HL-60 (cell line): Measurements from ENCODE around the gene POU2AF1.

Experiments
- GABPA ChIP-seq: IDR thresholded peaks from 2 replicates; pipeline ENCODE4 v1.6.1; 2012; ENCODE audit warnings: low read depth
- POLR2AphosphoS5 ChIP-seq: IDR thresholded peaks from 2 replicates; pipeline ENCODE4 v1.6.1; 2012; ENCODE audit warnings: low read depth
- TF ChIP-seq, protein P1 (sequence below): IDR thresholded peaks from one replicate; pipeline ENCODE4 v1.5.1; 2011; ENCODE audit warnings: low read length, control low read depth, inconsistent platforms; ENCODE audit not compliant: insufficient read depth
- TF ChIP-seq, protein P2 (sequence below): IDR thresholded peaks from 2 replicates; pipeline ENCODE4 v1.6.1; 2012; ENCODE audit warnings: low read depth; ENCODE audit not compliant: insufficient replicate concordance

DNA sequence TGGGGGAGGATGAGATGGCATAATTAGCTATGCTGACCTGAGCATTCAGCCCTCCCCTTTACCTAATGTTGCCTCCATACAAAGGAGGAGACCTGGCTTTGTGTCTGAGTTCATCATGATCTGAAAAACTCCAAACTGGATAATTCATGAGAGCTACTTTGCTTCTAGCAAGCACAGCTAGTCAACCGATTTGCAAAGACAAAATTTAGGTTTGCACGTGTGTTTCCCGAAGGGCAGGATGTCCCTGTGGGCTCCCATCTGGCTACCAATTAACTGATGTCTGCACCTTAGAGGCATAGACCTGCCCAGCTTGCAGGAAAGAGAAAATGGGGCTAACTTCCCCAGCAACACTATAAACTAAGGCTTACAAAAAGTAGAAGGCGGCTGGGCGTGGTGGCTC, 42.2 kb upstream of the POU2AF1 start:
- TF ChIP-seq, protein P1, sequence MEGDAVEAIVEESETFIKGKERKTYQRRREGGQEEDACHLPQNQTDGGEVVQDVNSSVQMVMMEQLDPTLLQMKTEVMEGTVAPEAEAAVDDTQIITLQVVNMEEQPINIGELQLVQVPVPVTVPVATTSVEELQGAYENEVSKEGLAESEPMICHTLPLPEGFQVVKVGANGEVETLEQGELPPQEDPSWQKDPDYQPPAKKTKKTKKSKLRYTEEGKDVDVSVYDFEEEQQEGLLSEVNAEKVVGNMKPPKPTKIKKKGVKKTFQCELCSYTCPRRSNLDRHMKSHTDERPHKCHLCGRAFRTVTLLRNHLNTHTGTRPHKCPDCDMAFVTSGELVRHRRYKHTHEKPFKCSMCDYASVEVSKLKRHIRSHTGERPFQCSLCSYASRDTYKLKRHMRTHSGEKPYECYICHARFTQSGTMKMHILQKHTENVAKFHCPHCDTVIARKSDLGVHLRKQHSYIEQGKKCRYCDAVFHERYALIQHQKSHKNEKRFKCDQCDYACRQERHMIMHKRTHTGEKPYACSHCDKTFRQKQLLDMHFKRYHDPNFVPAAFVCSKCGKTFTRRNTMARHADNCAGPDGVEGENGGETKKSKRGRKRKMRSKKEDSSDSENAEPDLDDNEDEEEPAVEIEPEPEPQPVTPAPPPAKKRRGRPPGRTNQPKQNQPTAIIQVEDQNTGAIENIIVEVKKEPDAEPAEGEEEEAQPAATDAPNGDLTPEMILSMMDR, result no peak
- TF ChIP-seq, protein P2, sequence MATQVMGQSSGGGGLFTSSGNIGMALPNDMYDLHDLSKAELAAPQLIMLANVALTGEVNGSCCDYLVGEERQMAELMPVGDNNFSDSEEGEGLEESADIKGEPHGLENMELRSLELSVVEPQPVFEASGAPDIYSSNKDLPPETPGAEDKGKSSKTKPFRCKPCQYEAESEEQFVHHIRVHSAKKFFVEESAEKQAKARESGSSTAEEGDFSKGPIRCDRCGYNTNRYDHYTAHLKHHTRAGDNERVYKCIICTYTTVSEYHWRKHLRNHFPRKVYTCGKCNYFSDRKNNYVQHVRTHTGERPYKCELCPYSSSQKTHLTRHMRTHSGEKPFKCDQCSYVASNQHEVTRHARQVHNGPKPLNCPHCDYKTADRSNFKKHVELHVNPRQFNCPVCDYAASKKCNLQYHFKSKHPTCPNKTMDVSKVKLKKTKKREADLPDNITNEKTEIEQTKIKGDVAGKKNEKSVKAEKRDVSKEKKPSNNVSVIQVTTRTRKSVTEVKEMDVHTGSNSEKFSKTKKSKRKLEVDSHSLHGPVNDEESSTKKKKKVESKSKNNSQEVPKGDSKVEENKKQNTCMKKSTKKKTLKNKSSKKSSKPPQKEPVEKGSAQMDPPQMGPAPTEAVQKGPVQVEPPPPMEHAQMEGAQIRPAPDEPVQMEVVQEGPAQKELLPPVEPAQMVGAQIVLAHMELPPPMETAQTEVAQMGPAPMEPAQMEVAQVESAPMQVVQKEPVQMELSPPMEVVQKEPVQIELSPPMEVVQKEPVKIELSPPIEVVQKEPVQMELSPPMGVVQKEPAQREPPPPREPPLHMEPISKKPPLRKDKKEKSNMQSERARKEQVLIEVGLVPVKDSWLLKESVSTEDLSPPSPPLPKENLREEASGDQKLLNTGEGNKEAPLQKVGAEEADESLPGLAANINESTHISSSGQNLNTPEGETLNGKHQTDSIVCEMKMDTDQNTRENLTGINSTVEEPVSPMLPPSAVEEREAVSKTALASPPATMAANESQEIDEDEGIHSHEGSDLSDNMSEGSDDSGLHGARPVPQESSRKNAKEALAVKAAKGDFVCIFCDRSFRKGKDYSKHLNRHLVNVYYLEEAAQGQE, result no peak
- no peak for TF ChIP-seq GABPA
- TF ChIP-seq POLR2AphosphoS5, result no peak
